ENCODE data around the gene BIRC6.

GRCh38 chr2:32491346-32491745 lies 134.5 kb downstream of the BIRC6 start:
- TF ChIP-seq CTCF (IDR thresholded peaks at IDR 0.05) (no peak), POLR2A (IDR thresholded peaks at IDR 0.05) (no peak)

All from testis (tissue), 2 donors.